Fibroblast of lung (primary cell): ENCODE results near the gene ISM2.

Experiments
- EZH2 ChIP-seq: IDR thresholded peaks from 2 replicates; pipeline ENCODE4 v1.5.1; 2012; ENCODE audit warnings: low read length, control low read depth, mild to moderate bottlenecking; ENCODE audit errors: missing control alignments
- TF ChIP-seq, protein P1 (sequence below), 2 donors: IDR thresholded peaks in 1 of 2; conservative IDR thresholded peaks in 1 of 2; 1 replicate in 1 of 2; 2 replicates in 1 of 2; pipeline ENCODE4 v1.5.1; 2011 to 2012; ENCODE audit warnings: low read length in 2 of 2, control low read depth in 1 of 2, inconsistent platforms in 1 of 2, low read depth in 1 of 2, mild to moderate bottlenecking in 1 of 2

DNA sequence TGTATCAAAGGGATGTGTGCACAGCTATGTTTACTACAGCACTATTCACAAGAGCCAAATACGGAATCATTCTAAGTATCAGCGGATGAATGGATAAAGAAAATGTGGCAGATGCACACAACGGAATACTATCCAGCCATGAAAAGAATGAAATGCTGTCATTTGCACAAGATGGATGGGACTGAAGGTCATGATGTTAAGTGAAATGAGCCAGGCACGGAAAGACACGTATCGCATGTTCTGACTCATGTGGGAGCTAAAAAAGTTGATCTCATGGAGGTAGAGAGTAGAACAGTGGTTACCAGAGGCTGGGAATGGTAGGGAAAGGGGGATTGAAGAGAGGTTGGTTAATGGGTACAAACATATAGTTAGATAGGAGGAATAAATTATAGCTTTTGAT, 25.9 kb upstream of the ISM2 start:
- TF ChIP-seq, protein P1, sequence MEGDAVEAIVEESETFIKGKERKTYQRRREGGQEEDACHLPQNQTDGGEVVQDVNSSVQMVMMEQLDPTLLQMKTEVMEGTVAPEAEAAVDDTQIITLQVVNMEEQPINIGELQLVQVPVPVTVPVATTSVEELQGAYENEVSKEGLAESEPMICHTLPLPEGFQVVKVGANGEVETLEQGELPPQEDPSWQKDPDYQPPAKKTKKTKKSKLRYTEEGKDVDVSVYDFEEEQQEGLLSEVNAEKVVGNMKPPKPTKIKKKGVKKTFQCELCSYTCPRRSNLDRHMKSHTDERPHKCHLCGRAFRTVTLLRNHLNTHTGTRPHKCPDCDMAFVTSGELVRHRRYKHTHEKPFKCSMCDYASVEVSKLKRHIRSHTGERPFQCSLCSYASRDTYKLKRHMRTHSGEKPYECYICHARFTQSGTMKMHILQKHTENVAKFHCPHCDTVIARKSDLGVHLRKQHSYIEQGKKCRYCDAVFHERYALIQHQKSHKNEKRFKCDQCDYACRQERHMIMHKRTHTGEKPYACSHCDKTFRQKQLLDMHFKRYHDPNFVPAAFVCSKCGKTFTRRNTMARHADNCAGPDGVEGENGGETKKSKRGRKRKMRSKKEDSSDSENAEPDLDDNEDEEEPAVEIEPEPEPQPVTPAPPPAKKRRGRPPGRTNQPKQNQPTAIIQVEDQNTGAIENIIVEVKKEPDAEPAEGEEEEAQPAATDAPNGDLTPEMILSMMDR (conservative IDR thresholded peaks at IDR 0.05 in 1 of 2, IDR thresholded peaks at IDR 0.05 in 1 of 2; ENCODE audit: low read depth in 1 of 2, low read length in 2 of 2): no peak
- TF ChIP-seq EZH2: no peak
